GM19025 (cell line): ENCODE results near the gene CCDC92.

Source experiments
- ATAC-seq: cut with Tn5 transposase; IDR thresholded peaks from one replicate; pipeline ENCODE4 v1.9.1; 2021; ENCODE audit warnings: mild to moderate bottlenecking, low read depth, moderate library complexity; ENCODE audit not compliant: unreplicated experiment

CCDC92 gene

GRCh38 chr12:124002654-124003053, 30.0 kb upstream of the CCDC92 start:
- ATAC-seq, result no peak

- no peak for ATAC-seq
Measured at GRCh38 chr12:124002021-124002644, 29.5 kb upstream of the CCDC92 start.

DNA sequence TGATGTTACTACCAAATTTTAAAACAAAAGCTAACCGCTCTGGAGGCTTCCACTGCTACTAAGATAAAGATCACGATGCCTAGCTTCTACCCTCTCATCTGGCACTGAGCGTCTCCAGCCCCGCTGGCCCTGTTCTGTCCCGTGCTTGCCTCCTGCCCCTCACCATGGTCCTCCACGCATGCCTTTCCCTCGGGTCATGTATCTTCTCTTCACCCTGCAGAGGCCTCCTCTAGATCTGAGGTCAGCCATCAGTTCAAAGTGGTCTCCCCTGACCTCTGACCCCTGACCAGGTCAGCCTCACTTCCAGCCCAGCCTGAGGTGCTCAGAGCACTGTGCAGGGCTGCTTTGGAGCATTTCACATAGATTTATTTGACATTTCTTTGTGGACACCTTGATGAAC, 28.7 kb upstream of the CCDC92 start:
- no peak for ATAC-seq

DNA sequence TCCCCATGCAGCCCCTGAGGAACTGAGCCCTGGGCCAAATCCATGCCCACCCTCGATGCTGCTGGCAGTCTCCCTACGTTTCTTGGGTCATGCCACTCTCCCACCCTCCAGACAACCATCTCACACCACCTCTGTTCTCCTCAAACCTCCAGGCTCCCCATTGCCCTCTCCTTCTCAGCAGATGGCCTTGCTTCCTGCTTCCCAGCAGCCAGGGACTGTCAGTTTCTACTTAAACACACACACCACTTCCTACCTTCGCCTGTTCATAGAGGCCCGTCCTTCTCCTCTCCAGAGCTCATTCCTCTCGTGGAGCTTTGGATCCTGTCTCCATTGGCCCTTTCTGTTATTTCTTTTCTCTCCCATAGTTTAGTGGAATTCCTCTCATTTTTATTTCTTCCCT, 27.5 kb upstream of the CCDC92 start:
- no peak for ATAC-seq

DNA sequence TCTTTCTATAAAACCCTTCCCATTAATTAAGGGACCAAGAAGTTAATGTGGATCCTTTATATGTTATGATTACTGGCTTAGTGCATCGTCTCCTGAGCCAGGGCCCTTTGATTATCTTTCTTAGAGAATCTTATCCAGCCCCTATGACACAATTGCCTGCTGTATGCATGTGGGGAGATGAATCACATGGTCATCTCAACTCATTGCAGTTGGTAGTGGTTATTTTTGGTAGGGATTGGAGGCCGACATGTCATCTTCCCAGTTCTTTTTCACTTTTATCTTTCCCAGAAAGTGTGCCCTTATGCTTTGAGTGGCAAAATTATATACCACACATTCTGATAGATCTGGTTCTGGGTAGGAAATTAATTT, 26.3 kb upstream of the CCDC92 start:
- no peak for ATAC-seq

DNA sequence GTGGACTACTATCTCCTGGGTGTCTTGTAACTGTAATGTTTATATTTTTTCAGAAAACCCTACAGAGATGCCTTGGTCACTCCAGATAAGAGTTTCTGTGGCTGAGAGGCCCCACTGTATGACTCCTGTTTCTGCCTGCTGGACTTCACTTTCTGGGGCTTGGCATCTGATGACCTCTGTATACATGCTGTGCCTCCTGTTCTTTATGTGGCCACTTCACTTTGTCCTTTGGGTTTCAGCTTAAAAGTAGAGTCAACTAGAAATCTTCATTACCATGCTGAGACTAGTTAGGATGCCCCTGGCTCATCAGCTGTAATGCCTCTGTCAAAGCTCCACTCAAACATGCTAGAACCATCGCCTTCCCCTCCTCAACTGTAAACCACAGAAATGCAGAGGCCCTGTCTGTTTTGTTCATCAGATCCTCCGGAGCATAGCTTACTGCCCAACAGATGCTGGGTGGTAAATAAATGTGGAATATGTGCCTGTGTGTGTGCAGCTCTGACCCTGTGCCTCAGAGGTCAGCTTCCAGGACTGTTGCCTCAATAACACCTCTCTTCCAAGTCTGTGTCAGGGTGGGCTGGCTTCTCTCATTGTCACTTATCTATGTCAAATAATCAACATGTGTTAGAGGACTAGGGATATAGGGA, 25.8 kb upstream of the CCDC92 start:
- no peak for ATAC-seq

- no peak for ATAC-seq
Measured at GRCh38 chr12:123997908-123998307, 25.3 kb upstream of the CCDC92 start.

DNA sequence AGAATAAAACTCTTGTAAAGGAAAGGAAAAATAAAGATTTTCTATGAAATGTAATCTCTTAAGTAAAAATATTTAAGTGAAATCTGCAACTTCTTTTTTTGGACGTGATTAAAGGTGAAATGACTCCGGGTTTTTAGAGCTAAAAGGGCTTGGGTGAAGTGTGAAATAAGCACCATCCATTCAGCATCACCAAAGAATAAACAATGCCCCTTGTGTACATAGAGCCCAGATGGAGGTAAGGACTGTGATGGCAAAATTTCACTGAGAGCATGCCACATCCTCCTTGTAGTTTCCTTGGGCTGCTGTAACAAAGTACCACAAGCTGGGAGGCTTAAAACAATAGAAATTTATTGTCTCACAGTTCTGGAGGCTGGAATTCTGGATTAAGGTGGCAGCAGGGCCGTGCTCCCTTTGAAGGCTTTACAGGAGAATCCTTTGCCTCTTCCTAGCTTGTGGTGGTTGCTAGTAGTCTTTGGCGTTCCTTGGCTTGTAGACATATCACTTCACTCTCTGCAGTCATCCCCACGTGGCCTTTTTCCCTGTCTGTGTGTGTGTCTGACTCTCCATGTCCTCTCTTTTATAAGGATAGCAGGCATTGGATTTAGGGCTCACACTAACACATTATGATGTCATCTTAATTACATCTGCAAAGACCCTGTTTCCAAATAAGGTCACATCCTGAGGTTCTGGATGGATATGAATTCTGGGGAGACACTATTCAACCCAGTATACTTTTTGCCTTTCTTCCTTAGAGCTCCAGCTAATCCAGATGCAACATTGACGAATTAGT, 24.6 kb upstream of the CCDC92 start:
- ATAC-seq, result no peak

GRCh38 chr12:123996581-123996980, 23.9 kb upstream of the CCDC92 start:
- ATAC-seq, result no peak

DNA sequence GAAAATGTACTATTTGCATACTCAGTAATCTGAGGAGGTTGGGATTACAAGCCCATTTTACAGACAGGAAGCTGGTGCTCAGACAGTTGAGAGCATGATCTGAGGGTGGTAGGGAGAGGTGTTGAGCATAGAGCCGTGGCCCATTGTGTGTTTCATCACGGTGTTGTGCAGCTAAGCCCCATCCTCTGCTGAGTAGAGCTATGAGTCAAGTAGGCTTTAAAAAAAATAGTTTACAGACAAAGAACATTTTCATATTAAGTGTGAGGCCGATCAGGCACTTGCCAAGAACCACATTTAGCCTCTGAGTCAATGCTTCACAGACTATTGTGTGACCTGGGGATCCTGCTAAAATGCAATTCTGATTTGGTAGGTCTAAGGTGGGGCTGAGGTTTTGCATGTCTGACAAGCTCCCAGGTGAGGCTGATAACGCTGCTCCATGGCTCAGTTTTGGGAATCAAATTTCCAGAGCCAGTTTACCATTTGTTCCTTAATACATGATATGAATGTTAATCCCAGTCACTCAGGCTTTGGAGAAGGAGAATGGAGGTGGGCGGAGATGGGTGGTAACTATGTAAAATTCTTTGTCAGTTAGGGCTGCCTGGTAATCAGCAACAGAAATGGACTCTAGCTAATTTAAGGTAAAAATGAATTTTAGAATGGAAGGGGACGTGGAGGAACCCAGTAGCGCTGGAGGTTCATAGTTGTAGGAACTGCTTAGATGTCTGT, 22.6 kb upstream of the CCDC92 start:
- no peak for ATAC-seq

DNA sequence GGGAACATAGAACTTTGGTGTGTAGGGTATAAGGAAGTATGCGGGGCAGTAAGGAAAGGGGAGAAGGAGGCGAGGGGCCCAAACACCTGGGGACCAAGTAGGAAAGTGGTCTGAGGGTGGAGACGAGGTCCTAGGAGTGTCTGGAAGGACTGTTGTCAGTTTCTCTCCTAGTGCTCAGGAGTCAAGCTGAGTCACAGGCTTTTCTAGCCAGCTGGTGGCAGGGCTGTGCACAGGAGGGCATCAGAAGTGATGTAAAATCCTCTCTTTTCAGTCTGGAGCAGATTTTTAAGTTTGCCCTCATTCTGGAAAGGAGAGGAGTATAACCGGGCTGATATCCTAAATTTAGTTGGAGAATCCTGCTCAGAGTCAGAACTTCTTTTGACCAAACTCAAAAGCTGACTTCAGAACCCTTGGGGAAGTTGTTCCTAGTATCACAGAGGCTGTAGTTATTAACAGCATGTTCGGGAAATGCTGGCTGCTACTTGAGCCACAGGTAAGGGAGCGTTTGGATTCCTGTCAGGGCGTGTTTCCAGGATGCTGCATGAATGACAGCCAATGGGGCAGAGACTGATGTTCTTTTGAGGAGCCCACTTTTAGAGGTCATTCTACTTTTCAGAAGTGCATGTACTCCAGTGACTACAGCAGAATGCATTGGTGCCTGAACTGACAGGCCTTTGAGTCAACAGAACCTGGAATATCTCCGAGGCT, 19.6 kb upstream of the CCDC92 start:
- no peak for ATAC-seq

- no peak for ATAC-seq
Measured at GRCh38 chr12:123991372-123991951, 18.8 kb upstream of the CCDC92 start.

- ATAC-seq, result no peak
Measured at GRCh38 chr12:123990511-123990910, 17.9 kb upstream of the CCDC92 start.

GRCh38 chr12:123989753-123990152, 17.1 kb upstream of the CCDC92 start:
- no peak for ATAC-seq

DNA sequence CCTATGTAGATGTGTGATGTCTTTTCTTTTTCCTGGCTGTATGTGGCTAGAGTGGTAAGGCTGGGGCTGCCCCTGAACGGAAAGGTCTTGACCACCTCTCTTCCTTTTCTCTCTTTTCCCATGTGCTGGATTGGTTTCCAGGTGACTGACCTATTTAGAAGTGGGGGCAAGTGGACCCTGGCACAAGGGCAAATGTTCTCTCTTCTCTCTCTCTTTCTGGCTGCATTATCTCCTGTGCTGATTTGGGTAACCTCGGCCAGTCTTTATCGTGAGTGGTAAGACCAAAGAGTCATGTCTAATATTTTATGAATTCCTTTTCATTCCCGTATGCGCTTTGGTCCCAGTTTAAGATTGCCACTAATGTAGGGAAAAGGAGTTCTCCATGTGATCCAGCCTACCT, 16.5 kb upstream of the CCDC92 start:
- no peak for ATAC-seq

GRCh38 chr12:123987022-123987421, 14.4 kb upstream of the CCDC92 start:
- ATAC-seq, result no peak

- no peak for ATAC-seq
Measured at GRCh38 chr12:123986374-123986965, 13.8 kb upstream of the CCDC92 start.

GRCh38 chr12:123984903-123985302, 12.3 kb upstream of the CCDC92 start:
- ATAC-seq, result no peak

DNA sequence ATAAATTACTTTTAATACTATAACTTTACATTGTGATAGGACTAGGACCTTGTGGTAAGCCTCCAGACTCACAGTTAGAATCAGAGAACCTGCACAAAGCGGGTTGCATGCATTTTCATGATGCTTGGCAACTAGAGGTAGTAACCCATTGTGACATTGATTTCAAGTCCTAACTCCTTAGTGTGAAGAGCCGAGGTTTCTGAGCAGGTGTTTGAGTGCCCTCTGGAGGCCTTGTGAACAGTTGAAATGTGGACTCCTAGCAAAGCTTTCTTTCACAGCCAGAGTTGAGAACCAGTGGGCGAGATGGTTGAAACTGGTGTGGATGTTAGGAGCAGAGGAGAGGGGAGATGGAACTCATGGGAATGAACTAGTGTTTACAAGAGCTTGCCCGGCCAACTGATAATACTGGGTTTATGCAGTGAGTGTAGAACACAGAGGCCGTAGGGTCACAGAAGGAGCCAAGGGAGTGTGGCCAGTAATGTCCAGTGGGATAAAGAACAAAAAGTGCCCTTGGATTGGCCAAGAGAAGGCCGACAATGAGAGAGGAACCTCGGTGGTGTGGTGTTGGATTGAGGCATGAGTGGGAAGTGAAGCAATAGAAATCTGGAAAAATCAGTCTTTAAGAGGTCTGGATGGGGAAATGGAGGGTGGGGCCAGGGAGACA, 11.3 kb upstream of the CCDC92 start:
- no peak for ATAC-seq
